ENCODE results near the gene RPS21.

DNA sequence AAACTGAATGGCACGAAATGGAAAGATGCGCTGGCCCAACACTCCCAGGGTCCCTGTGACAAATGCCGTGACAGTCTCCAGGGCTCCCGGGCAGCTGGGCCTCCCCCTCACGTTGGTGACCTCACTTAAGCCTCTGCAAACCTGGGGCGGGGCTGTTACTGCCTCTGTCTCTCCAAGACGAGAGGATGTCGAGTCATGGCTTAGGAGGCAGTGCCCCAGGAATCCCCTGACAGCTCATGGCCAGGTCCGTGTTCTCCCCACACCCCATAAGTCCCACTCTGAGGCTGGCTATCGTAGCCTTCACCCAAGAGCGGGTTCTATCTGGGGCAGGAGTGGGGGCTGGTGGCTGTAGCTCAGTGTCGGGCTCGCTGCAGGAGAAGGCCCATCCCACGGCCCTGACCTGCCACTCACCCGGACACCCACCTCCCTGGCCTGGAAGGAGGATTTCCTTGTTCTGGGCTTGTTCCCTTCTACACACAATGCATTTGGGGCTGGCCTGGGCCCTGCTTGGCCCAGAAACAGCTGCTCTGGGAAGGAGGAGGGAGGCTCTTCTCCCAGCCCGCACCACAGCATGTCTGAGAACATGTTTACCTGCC, 5.6 kb upstream of the RPS21 start:
- no peak for TF ChIP-seq ZSCAN20 (CRISPR knock-in tag; IDR thresholded peaks at IDR 0.05; ENCODE audit: borderline replicate concordance)
- no peak for TF ChIP-seq ZNF564 (CRISPR knock-in tag; IDR thresholded peaks at IDR 0.05)
- TF ChIP-seq ATAD3A (CRISPR knock-in tag; IDR thresholded peaks at IDR 0.05): no peak
- no peak for TF ChIP-seq GATA4 (IDR thresholded peaks at IDR 0.05; ENCODE audit: borderline replicate concordance, low read depth)

Measured in HepG2 (cell line).